Spleen (tissue), 7 donors: ENCODE measurements around the gene OSBPL10.

Experiments
- CTCF ChIP-seq, 11 experiments: fragments of 200-600 bp in 7 of 11; fragments of 450-650 bp in 4 of 11; sonication (generic) in 4 of 11; IDR thresholded peaks in 8 of 11; conservative IDR thresholded peaks in 3 of 11; 1 replicate in 7 of 11; 2 replicates in 4 of 11; pipeline versions ENCODE4 v1.4.0 to v1.8.0; 2016 to 2021; ENCODE audit warnings: antibody characterized with exemption in 11 of 11, inconsistent platforms in 4 of 11, mild to moderate bottlenecking in 1 of 11
- POLR2A ChIP-seq, 3 donors: fragments of 450-650 bp; IDR thresholded peaks; one replicate each; pipeline ENCODE4 v1.5.1; 2017; ENCODE audit warnings: antibody characterized with exemption in 3 of 3, mild to moderate bottlenecking in 1 of 3
- donor health status: DM: no; HTN: no; CAD: no; lungs with moderate emphysema.
- donor health status: DM: no; HTN: no; CAD: no.
- donor health status: DM: no; HTN: no; CAD: no.

DNA sequence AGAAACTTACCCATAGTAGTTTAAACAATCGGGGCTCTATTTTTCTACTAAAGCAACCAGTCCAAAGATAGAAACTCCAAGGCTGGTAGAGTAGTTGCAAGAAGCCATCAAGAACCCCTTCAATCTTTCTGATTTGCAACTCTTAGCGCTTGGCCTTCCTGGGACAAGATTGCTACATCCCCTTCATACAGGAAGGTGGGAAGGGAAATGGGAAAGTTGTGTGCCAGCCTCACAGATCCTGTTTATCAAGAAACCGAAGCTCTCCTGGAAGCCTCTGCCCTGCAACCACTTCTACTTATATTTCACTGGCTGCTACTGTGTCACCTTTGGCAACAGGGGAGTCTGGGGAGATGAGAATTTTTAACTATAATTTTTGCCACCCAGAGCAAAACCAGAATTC, 46.2 kb downstream of the OSBPL10 start:
- TF ChIP-seq CTCF (IDR thresholded peaks at IDR 0.05 in 8 of 11, conservative IDR thresholded peaks at IDR 0.05 in 3 of 11) (no peak), POLR2A (IDR thresholded peaks at IDR 0.05) (no peak)
